ENCODE data around the gene RPS6KB2. TPM values are rescaled to one million over a fixed set of nuclear protein-coding genes. Genes with fewer than 3 reads are reported as not detected.
A peak's percentile ranks its signal among the peaks of the same experiment; 100 is the strongest.

Gene RPS6KB2
- total and polyA plus RNA-seq, 9 of the 15 experiments (the other 6 are each of a cell fraction or from before 2014, with no cell fraction given), result 0.42 to 122 (median 82.6) TPM

DNA sequence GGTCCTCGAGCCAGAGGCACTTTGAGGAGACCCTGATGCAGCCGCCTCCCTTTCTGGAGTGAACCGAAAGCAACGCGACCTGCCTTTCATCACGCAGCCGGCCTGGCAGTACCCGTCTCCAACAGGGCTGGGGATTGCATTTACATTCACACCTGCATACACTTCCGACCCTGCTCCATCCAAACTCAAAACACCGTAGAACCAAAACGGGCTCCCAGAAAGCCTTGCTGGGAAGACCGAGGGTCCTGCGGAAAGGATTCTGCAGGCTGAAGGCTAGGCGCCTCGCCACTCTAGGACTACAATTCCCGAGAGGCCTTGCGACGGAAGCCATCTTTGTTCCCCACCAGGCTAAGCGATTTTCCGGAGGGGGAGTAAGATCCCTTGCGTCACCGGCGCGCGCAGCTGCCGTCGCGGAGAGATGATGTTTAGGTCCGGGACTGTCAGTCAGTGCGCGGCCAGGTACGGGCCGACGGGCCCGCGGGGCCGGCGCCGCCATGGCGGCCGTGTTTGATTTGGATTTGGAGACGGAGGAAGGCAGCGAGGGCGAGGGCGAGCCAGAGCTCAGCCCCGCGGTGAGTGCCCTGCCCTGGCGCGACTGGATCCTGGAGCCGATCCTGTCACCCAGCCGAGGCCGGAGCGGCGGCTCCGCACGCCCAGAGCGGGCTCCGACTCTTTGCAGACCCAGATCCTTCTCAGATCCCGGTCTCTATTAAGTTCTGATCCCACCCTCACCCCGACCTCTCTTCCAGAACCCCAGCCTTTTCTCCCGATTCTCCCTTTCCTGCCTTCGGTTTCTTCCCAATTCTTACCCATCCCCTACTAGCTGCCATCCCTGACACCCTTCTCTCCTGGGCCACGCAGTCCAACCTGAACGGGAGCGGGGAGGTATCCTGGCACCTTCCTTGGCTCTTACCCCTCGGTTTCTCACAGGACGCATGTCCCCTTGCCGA lies at the start of gene RPS6KB2 (continued):
- TF ChIP-seq YY1 (IDR thresholded peaks at IDR 0.05; ENCODE audit: borderline replicate concordance in 1 of 3, control insufficient read depth in 1 of 3, extremely low read depth in 1 of 3, insufficient read depth in 3 of 3, insufficient read length in 1 of 3, insufficient replicate concordance in 2 of 3, low read depth in 1 of 3, low read length in 2 of 3), result peak; percentile 94 to 99 (median 99)
- peak; percentile 94 for TF ChIP-seq RBBP5 (IDR thresholded peaks at IDR 0.05; ENCODE audit: borderline replicate concordance, insufficient read depth, low read length, poor library complexity, severe bottlenecking)
- peak; percentile 78; the same call in 1 of the 2 replicates for TF ChIP-seq KDM2B (CRISPR knock-in tag; IDR thresholded peaks at IDR 0.05)
- peak in 1 of 2 experiments; percentile 88; a peak in 1 of 4 replicates for TF ChIP-seq CSDE1 (IDR thresholded peaks at IDR 0.05)
- TF ChIP-seq PHF20 (IDR thresholded peaks at IDR 0.05; ENCODE audit: partially characterized antibody), result peak; percentile 95
- peak; percentile 94 for TF ChIP-seq RB1 (IDR thresholded peaks at IDR 0.05; ENCODE audit: low read depth)
- TF ChIP-seq ZNF282 (CRISPR knock-in tag; IDR thresholded peaks at IDR 0.05), result 0 out of 2 replicates have a peak, but pooled peaks have one; percentile 20
- TF ChIP-seq XRCC5 (IDR thresholded peaks at IDR 0.05; ENCODE audit: low read depth, low read length), result 0 out of 2 replicates have a peak, but pooled peaks have one; percentile 21
- TF ChIP-seq TBL1XR1 (IDR thresholded peaks at IDR 0.05; ENCODE audit: low read length in 2 of 2), result peak in 1 of 2 experiments; percentile 100; a peak in 2 of 4 replicates
- no peak for TF ChIP-seq KLF16 (IDR thresholded peaks at IDR 0.05)
- TF ChIP-seq CREB1 (IDR thresholded peaks at IDR 0.05), result peak; percentile 100
- TF ChIP-seq CREB1 (CRISPR knock-in tag; IDR thresholded peaks at IDR 0.05), result peak; percentile 100
- TF ChIP-seq ZNF561 (CRISPR knock-in tag; conservative IDR thresholded peaks at IDR 0.05), result no peak
- peak; percentile 87 to 90 for TF ChIP-seq NRF1 (conservative IDR thresholded peaks at IDR 0.05 in 1 of 2, IDR thresholded peaks at IDR 0.05 in 1 of 2)
- TF ChIP-seq SUPT5H (IDR thresholded peaks at IDR 0.05), result peak; percentile 90
- TF ChIP-seq ZFP30 (CRISPR knock-in tag; IDR thresholded peaks at IDR 0.05; ENCODE audit: borderline replicate concordance), result no peak
- peak; percentile 77 for TF ChIP-seq DIDO1 (tag; IDR thresholded peaks at IDR 0.05; ENCODE audit: low read depth)
- TF ChIP-seq POLR2AphosphoS2 (IDR thresholded peaks at IDR 0.05; ENCODE audit: low read length), result no peak
- peak; percentile 85 for TF ChIP-seq JUND (IDR thresholded peaks at IDR 0.05; ENCODE audit: borderline replicate concordance, low read depth, low read length)
- TF ChIP-seq JUND (tag; IDR thresholded peaks at IDR 0.05; ENCODE audit: borderline replicate concordance, low read depth, low read length), result peak; percentile 31; the same call in 1 of the 3 replicates
- TF ChIP-seq RFX7 (CRISPR knock-in tag; IDR thresholded peaks at IDR 0.05), result no peak
- 0 out of 2 replicates have a peak, but pooled peaks have one; percentile 12 for TF ChIP-seq NFIC (IDR thresholded peaks at IDR 0.05)
- peak; percentile 87 for TF ChIP-seq SAP30 (IDR thresholded peaks at IDR 0.05; ENCODE audit: borderline replicate concordance, insufficient read depth, low read depth, low read length, poor library complexity, severe bottlenecking)
- no peak for TF ChIP-seq ZNF274 (IDR thresholded peaks at IDR 0.05; ENCODE audit: borderline replicate concordance, low read depth, low read length)
- no peak for TF ChIP-seq KLF1 (tag; IDR thresholded peaks at IDR 0.05)
- peak; percentile 95 for TF ChIP-seq KDM5B (IDR thresholded peaks at IDR 0.05; ENCODE audit: insufficient replicate concordance, low read depth, low read length)
- TF ChIP-seq ZNF589 (CRISPR knock-in tag; IDR thresholded peaks at IDR 0.05; ENCODE audit: low read depth), result no peak
- peak; percentile 67 to 76; a peak in 3 of 4 replicates for TF ChIP-seq FOXK2 (conservative IDR thresholded peaks at IDR 0.05 in 1 of 2, IDR thresholded peaks at IDR 0.05 in 1 of 2; ENCODE audit: low read depth in 2 of 2)
- TF ChIP-seq PHB2 (IDR thresholded peaks at IDR 0.05; ENCODE audit: low read depth), result no peak
- peak; percentile 98 for TF ChIP-seq HCFC1 (IDR thresholded peaks at IDR 0.05; ENCODE audit: low read depth, low read length)

Measured in K562 (cell line).